GM21786 (cell line): ENCODE measurements around the gene PRG3.

Source experiments
- ATAC-seq: cut with Tn5 transposase; IDR thresholded peaks from one replicate; pipeline ENCODE4 v1.9.1; 2021; ENCODE audit not compliant: unreplicated experiment

The PRG3 gene

DNA sequence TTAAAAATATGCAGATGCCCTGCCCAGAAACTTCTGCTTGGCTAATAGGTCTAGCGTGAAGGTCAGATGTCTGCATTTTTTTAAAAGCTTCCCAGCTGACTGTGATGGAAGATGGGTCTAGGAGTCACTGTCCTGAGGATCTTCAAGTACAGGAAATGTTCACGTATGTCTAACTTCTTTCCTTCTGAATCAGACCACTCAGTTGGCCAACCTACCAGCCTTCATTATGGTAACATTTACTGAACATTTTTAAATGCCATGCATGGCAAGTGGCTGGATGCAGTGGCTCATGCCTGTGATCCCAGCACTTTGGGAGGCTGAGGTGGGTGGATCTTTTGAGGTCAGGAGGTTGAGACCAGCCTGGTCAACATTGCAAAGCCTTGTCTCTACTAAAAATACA is 10.6 kb upstream of the PRG3 start:
- ATAC-seq, result no peak

DNA sequence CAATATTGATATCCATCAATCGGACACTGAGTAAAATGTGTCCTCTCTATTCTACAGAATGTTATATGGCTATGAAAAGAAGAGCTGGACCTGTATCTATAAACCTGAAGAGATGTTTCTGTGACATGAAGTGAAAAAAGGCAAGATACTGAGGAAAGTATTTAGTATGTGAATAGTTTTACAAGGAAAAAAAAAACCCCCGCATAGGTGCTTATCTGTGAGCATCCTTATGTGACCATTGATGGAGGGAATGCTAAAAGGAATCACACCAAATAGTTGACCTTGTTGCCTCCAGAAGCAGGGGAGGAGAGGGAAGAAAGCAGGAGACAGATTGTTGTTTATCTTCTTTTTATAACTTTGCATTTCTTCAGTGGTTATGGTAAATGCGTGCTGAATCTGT is 10.2 kb upstream of the PRG3 start:
- ATAC-seq, result no peak

DNA sequence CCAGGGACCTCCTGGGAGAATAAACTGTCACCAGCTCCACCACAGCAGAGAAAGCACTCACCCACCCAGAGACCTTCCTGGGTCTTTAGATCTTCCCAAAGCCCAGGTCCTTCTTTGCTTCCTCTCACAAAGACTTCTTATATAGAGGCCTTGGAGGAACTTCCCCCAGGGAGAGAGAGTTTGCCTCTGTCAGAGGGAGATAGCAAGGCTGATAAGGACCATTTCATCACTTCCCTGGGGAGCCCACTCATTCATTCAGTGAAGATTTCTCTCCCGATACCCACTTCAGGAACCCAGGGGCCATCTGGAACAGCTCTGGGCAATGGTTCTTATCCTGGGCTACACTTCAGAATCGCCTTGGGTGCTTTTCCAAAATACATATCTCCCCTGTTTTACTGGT is 9.6 kb upstream of the PRG3 start, which contains the start of gene PRG2:
Gene PRG2, minus strand, starts transcription at position 116 of the 400 bp plus-strand sequence. CDS start 706 bp downstream, outside the sequence.
- ATAC-seq, result no peak

DNA sequence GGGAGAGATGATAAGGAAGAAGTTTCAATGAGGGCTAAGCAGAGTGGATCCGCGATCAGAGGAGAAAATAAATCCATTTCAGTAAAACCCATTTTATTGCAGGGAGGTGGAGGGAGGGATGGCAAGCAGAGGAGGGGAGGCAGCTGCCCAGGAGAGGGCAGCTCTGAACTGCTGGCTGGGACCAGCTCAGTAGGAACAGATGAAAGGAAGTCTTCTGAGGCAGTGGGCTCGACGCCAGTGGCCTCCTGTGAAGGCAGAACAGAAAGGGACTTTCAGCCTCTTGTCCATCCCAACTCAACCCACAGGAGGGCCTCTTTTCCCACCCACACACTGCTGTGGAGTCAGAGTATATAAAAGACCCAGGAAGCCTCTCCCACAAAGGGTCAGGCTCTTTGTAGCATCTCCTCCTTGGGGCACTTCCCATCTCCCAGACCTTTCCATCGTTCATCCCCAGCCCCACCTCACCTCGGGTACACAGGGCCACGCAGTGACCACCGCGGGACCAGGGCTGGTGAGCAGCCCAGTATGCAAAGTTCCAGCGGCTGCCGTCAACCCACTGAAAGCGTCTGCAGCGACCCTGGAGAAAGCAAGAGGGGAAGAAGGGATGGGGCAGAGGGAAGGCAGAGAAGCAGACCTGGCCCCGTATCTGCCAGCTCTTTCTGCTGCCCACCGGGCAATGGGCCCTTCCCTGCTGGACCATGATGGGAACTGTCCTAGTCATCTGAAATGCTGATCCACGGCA is 6.5 kb upstream of the PRG3 start:
- ATAC-seq, result no peak

DNA sequence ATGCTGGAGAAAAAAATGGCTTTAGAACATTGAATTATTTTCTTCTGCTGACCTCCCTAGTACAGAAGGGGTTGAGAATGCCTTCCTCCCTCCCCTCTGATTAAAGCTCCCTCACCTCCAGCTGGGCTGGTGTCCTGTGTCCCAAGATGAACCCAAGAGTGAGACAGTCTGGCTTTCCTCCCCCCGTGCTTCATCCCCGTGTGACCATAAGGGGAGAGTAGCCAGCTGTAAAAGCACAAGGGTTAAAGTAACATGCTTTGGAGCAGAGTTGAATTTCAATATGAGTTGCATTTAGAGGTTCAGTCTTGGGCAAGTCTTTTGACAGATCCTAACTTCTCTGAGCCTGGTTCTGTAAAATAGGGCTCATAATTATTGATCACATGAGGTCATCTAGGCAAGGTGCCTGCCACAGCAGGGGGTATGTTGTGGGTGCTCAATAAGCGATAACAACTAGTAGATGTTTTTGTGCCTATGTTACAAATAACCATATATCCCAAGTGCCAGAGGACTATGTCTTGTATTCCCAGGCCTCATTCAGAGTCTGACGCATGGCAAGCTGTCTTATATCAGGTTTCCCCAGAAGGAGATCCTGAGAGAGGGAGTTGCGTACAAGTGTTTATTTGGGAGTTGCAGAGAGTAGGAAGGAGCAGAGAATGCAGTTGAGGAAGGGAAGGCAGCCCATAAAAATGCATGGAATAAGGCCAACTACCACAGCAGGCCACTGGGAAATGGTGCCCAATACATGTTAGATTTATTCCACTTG is 5.4 kb upstream of the PRG3 start:
- no peak for ATAC-seq

DNA sequence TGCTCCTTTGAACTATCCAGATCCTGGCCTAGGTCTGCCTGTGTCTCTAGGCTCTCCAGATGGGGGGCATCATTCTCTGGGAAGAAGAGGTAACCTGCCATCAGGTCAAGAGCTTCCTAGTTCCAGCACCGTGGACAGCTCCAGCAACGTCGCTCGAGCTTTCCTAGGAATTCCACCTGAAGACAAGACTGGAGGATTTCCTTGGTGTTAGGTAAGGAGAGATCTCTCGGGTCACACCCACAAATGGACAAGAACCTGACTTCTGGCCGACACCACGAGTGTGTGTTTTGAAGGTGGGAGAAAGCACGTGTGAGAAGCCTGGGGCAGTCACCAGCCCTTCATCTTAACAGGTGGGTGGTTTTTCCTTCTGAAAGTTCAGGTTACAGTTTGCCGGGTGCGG is 1.2 kb downstream of the PRG3 start:
- ATAC-seq, result no peak

DNA sequence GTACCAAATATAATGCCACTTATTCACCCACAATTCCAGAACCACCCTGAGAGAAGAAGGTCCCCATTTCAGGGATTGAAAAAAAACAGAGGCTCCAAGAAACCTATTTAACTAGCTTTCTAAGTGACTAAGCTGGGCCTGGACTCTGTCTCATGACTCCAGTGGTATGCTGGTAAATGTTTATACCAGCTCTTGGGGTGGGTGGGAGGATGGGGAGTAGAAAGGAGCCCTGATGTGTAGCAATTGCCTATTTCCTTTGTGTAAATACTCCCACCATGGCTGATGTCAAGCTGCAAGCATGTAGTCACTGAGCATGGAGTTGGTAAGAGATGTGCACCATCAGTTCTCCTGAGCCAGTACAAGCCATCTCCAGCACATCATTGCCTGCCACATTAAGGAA is 2.8 kb downstream of the PRG3 start:
- no peak for ATAC-seq

DNA sequence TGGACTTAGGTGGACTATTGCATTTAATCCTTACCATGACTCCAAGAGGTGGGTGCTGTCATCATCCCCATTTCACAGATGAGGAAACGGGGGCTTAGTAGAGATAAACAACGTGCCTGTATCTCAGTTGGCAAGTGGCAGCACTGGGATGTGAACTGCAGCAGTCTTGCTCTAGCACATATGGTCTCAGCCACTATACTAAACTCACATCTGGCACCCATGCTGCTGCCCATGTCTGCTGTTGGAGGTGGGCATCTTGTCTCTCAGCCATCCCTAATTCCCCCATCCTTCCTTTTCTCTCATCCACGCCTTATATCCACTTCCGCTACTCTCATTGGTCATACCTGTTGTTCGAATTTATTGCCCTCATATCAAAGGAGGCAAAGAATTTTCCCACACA is 3.8 kb downstream of the PRG3 start:
- no peak for ATAC-seq

DNA sequence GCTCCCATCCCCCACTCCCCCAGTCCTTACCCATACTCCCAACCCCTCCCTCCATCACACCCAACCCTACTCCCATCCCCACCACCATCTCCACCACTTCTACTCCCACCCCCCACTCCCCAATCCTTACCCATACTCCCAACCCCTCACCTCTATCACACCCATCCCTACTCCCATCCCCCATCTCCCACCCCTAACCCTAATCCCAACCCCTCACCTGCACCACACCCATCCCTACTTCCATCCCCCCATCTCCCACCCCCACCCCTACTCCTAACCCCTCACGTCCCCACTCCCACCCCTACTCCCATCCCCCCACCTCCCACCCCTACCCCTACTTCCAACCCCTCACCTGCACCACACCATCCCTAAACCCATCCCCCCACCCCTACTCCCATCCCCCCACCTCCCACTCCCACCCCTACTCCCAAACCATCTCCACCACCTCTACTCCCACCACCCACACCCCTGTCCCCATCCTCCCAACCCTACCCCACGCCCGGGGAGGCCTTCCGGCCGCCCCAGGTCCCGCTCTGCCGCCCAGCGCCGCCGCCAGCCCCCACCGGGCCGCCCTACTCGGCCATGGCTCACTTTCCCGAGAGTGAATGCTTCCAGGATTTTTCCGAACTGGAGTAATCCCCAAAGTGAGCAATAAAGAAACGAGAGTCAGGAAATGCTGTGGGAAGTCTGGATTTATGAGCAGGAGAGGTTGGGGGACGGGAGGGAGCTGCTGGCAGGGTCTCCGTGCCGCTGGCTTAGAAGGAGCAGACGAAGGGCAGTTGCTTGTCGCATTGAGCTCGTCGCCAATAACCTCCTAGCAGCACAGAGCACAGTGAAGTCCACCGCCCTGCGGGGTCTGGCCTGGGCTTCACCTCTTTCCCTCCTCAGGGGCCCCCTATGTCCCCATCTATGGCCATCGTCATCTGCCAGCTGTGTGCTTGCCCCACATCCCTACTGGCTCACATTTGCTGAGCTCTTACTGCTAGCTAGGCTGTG is 4.6 kb downstream of the PRG3 start:
- ATAC-seq, result no peak

DNA sequence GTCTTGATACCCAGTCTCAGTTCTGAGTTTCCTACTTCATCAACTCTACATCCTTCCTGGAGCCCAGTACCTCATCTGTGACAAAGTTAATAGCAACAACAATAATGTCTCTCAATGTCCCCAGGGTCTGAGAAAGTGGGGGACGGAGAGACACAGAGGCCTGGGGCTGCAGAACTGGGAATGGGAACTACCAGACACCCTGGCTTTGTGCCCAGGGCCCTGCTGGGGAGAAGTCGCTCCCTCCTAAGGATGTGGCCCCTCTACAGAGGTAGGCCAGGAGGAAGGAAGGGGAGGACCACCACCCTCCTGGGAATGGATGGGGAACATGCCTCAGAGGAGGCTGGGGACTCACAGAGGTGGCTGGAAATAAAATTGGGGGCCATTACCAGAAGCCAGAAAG is 5.5 kb downstream of the PRG3 start:
- ATAC-seq, result no peak

DNA sequence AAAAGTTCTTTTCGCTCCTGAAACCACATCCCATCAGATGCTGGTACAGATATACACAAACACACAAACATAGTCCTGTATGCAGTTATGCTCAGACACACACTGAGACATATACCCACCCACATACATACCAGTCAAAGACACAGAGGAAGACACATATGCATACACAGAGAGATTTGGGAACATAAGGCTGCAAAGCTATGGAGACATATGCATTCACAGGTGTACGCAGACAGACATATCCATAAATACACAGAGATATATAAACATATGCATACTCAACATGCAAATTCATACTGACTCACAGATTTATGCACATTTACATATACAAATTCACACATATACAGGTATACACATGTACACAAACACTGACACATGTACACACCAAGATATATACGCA is 6.0 kb downstream of the PRG3 start:
- no peak for ATAC-seq

DNA sequence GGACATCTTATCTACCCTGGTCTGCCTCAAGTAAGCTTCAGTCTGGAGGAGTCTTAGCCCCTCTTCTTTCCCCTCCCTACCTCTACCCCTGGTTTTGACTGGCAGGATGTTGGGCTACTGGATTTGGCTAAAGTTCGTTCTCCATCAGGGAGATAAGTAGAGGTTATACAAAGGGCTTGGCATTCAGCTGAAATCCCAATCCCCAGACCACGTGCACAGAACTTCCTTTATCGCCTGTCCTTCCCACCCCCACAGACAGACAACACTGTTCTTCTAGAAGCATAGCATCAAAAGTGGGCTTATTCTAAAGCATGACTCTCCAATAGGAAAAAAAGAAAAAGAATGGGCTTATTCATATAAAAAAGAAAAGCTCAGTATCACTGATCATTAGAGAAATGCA is 7.8 kb downstream of the PRG3 start:
- ATAC-seq, result no peak

DNA sequence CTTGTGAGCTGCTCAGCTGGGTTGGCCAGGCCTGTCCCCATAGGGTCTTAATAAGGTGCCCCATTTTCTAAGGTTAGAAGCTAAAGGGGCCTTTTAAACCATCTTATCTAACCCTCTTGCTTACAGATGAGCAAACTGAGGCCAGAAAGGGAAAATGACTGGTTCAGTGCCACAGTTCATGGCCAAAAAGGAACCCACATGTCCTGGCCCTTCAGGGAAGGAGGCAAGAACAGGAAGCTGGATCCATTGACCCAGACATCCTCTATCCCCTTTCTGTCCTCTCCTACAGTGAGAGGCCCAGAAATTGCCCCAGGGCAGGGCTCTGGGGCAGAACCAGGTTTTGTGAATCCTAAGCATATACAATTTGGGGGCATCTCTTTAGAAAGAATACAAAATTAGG is 10.0 kb downstream of the PRG3 start:
- ATAC-seq, result no peak

DNA sequence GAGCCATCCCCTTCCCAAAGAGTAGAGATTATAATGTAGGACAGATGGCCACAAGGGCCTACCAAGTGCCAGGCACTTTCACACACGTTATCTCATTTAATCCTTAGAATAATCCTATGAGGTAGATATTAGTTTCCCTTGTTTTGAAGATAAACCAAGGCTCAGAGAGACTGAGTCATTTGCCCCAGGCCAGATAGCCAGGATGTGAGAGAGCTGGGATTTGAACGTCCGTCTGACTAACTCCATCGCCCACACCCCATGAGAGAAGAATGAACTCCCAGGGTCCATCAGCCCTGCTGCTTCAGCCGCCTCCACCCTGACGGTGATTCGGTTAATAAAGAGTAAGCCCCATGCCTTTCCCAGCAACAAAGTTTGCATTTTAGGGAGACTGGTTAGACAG is 10.7 kb downstream of the PRG3 start:
- ATAC-seq, result no peak

DNA sequence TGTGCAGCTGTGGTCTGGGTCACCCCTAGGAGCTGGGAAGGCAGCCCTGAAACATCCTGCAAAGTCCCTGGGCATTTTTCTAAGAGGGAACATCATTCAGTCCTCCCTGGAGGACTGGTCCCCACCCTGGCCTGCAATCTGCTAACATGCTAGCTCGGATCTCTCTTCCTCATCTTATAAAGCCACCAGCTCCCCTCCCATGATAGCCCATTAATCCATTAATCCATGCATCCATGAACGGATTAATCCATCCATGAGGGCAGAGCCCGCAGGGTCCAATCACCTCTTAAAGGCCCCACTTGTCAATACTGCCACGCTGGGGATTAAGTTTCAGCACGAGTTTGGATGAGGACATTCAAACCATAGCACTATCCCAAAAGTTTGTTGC is 12.1 kb downstream of the PRG3 start:
- ATAC-seq, result no peak

DNA sequence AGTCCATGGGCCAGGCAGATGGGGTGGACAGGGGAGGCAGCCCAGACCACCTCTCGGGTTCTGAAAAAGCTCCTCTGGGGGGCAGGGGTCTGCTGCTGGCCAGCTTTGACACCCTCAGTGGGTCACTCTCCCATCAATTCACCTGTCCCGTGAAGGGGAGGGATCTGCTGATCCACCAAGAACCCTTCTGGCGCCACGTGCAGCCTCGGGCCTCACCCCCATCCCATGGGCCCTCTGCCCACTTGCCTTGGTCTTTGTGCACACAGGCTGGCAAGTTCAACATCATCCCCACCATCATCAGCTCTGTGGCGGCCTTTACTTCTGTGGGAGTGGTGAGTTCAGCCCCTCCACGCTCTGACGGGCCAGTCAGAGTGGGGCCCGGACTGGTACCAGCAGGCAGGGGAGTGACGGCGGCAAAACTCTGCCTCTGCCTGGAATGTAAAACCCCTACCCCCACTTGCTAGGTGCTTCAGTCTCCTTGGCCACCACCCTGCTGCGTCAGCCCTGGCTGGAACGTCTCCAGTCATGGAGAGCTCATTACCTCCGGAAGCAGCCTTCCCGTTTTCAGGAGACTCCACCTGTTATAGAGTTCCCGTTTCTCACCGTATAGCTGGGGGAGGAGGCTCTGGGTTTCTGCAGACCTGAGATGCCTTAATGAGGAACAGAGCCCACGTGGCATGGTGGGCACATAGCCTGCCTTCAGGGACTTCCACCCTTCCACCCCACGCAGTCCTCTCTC is 12.7 kb downstream of the PRG3 start:
- ATAC-seq, result no peak

DNA sequence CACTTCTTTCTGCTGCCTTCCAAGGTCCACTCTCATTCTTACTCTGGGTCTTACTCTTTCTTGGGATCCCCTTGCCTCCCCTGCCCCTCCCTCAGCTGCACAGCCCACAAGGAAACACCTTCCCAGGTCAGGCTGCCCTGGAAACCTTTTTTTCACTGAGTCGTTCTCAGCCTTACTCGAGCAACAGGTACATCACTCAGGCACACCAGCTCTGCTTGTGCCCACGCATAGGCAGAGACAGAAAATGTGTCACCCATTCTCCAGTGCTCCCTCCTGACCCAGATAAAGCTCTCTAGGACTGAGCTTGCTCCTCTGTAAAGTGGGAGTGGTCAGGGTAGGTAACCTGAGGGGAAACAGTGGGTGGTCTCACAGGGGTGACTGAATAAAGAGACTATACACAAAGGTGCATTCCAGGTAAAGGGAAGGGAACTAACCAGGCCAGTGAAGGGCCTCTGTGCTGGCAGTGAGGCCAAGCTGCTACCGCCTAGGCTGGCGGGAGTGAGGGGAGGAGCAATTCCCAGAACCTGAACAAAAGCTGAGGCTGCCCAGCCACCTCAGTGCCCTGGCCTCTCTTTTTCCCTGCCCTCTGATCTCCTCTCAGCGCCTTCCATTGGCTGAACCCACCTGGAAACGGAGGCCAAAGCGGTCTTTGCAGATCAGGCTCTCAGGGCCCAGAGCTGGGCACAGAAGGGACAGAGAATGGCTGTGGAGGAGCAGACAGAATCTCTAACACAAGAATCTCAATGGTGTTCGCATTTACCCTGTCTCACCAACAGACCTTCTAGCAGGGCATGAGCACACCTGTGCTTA is 15.9 kb downstream of the PRG3 start:
- ATAC-seq, result no peak

DNA sequence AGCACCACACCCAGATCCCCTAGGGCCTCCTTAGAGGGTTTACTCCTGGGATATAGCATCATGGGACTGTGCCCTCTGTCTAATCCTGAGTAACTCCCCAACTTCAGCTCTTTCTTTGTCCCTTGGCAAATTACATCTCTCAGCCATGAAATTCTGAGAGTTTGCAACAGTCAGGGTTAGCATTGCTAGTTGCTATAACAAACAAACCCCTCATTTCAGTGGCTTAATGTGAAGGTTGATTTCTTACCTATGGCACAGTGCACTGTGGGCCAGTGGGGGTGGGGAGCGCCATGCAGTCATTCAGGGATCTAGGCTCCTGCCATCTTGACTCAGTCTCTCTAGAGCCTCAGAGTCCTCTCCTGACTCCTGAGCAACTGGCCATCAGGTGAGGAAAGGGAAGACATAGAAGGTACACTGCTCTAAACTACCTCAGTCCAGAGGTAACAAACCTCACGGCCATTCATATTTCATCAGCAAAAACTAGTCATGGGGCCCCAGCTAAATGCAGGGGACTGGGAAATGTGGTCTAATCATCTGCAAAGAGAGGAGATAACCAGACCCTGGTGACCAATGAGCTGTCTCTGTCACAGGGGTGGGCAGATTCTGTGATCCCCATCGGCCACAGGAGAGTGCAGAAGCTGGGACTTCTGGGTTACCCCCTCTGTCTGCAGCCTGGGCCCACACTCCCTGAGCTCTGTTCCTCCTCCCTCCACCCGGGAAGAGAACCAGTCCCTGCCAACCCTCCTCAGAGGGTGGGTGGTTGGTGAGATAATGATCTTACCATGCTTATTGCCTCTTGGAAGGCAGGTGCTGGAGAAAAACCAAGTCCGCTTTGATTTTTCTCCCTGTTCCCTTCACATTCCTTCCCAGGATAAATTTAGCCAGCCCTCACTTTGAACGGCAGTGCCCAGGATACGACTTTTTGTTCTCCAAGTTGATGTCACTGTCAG is 17.5 kb downstream of the PRG3 start:
- ATAC-seq, result no peak

DNA sequence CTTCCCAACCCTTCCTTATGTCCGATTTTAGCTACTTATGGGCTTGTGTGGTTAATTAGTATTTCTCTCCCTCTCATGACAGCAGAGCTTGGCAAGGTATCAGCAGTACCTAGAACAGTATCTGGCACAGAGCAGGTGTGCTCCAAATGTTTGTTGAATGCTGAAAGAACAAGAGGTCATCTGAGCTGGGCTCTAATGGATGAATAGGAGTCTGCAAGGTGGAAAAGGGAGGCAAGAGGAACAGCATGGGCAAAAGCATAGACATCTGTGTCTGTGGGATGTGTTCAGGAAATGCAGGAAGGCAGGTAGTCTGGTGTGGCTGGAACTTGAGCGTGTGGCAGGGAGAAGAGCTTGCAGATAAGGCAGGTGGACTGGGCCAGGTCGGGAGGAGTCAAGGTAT is 19.0 kb downstream of the PRG3 start:
- no peak for ATAC-seq
